ENCODE measurements around the gene CHD5.

The CHD5 gene

GRCh38 chr1:6104631-6105030 lies 75.5 kb downstream of the CHD5 start:
- peaks cover 16% of the 10 kb centered on the region for H4K20me1 ChIP-seq
- H3K27me3 ChIP-seq = no peaks in the 10 kb centered on the region
- H3K4me2 ChIP-seq = no peak overlapping the region
- H3K4me1 ChIP-seq = peaks cover 46% of the 10 kb centered on the region
- no peak for TF ChIP-seq Cebpa-rat (IDR thresholded peaks at IDR 0.05)
- H3K4me3 ChIP-seq = no peak overlapping the region
- no peak overlapping the region for H3K9ac ChIP-seq
- H3K9me3 ChIP-seq = no peaks in the 10 kb centered on the region
- H3K36me3 ChIP-seq = peaks cover 3% of the 10 kb centered on the region; the same call in 1 of the 2 replicates
- no peak overlapping the region for H3K27ac ChIP-seq

GRCh38 chr1:6103854-6104530 lies 76.1 kb downstream of the CHD5 start:
- peaks cover 8% of the 10 kb centered on the region for H3K36me3 ChIP-seq
- H4K20me1 ChIP-seq = peaks cover 22% of the 10 kb centered on the region
- peaks cover 45% of the 10 kb centered on the region for H3K4me1 ChIP-seq
- H3K27ac ChIP-seq = no peak overlapping the region
- H3K27me3 ChIP-seq = no peaks in the 10 kb centered on the region
- no peak overlapping the region for H3K4me2 ChIP-seq
- no peak overlapping the region for H3K4me3 ChIP-seq
- H3K9ac ChIP-seq = no peak overlapping the region
- no peak for TF ChIP-seq Cebpa-rat (IDR thresholded peaks at IDR 0.05)
- H3K9me3 ChIP-seq = no peaks in the 10 kb centered on the region

- TF ChIP-seq Cebpa-rat (IDR thresholded peaks at IDR 0.05) = no peak
- Histone ChIP-seq H3K36me3 (peaks cover 14% of the 10 kb centered on the region), H3K9ac (no peak overlapping the region), H3K4me3 (no peak overlapping the region), H3K9me3 (no peaks in the 10 kb centered on the region), H3K27me3 (no peaks in the 10 kb centered on the region), H3K4me1 (peaks cover 42% of the 10 kb centered on the region), H3K4me2 (no peak overlapping the region), H4K20me1 (peaks cover 27% of the 10 kb centered on the region), H3K27ac (no peak overlapping the region)
Measured at GRCh38 chr1:6103111-6103853, 76.8 kb downstream of the CHD5 start.

GRCh38 chr1:6102532-6102845 lies 77.6 kb downstream of the CHD5 start:
- Histone ChIP-seq H3K4me3 (no peak overlapping the region), H3K9ac (no peak overlapping the region), H3K36me3 (peaks cover 22% of the 10 kb centered on the region), H3K4me2 (peak overlapping the region; percentile 67), H4K20me1 (peaks cover 35% of the 10 kb centered on the region), H3K27me3 (no peaks in the 10 kb centered on the region), H3K4me1 (peaks cover 42% of the 10 kb centered on the region), H3K9me3 (no peaks in the 10 kb centered on the region), H3K27ac (no peak overlapping the region)
- no peak for TF ChIP-seq Cebpa-rat (IDR thresholded peaks at IDR 0.05)

- H3K9ac ChIP-seq = 0 out of 2 replicates have a peak overlapping the region, but pooled peaks have one; percentile 50
- H3K27me3 ChIP-seq = no peaks in the 10 kb centered on the region
- TF ChIP-seq Cebpa-rat (IDR thresholded peaks at IDR 0.05) = no peak
- no peak overlapping the region for H3K4me3 ChIP-seq
- H3K27ac ChIP-seq = 0 out of 2 replicates have a peak overlapping the region, but pooled peaks have one; percentile 30
- H3K9me3 ChIP-seq = no peaks in the 10 kb centered on the region
- peaks cover 42% of the 10 kb centered on the region for H3K4me1 ChIP-seq
- peaks cover 27% of the 10 kb centered on the region for H3K36me3 ChIP-seq
- H4K20me1 ChIP-seq = peaks cover 40% of the 10 kb centered on the region
- H3K4me2 ChIP-seq = peak overlapping the region; percentile 67
Measured at GRCh38 chr1:6101826-6102531, 78.1 kb downstream of the CHD5 start.

GRCh38 chr1:6100861-6101783 lies 79.0 kb downstream of the CHD5 start:
- no peak for TF ChIP-seq Cebpa-rat (IDR thresholded peaks at IDR 0.05)
- H3K9me3 ChIP-seq = no peaks in the 10 kb centered on the region
- H4K20me1 ChIP-seq = peaks cover 46% of the 10 kb centered on the region
- peaks cover 36% of the 10 kb centered on the region for H3K36me3 ChIP-seq
- H3K27me3 ChIP-seq = no peaks in the 10 kb centered on the region
- H3K4me3 ChIP-seq = no peak overlapping the region
- peaks cover 42% of the 10 kb centered on the region for H3K4me1 ChIP-seq
- no peak overlapping the region for H3K27ac ChIP-seq
- H3K9ac ChIP-seq = no peak overlapping the region
- peak overlapping the region; percentile 39; the same call in 1 of the 2 replicates for H3K4me2 ChIP-seq

- H3K9ac ChIP-seq = no peak overlapping the region
- no peak overlapping the region for H3K4me3 ChIP-seq
Measured at GRCh38 chr1:6099787-6100765, 80.0 kb downstream of the CHD5 start.

GRCh38 chr1:6099297-6099696 lies 80.8 kb downstream of the CHD5 start:
- no peaks in the 10 kb centered on the region for H3K9me3 ChIP-seq
- peaks cover 32% of the 10 kb centered on the region for H3K4me1 ChIP-seq
- H3K36me3 ChIP-seq = peaks cover 48% of the 10 kb centered on the region
- H3K9ac ChIP-seq = no peak overlapping the region
- H4K20me1 ChIP-seq = peaks cover 54% of the 10 kb centered on the region
- H3K27me3 ChIP-seq = no peaks in the 10 kb centered on the region
- no peak overlapping the region for H3K4me2 ChIP-seq
- no peak overlapping the region for H3K27ac ChIP-seq
- TF ChIP-seq Cebpa-rat (IDR thresholded peaks at IDR 0.05) = no peak
- H3K4me3 ChIP-seq = no peak overlapping the region

More at GRCh38 chr1:6099787-6100765, 80.0 kb downstream of the CHD5 start:
- Histone ChIP-seq H3K27me3 (no peaks in the 10 kb centered on the region), H3K9me3 (no peaks in the 10 kb centered on the region), H4K20me1 (peaks cover 47% of the 10 kb centered on the region), H3K27ac (no peak overlapping the region), H3K36me3 (peaks cover 41% of the 10 kb centered on the region), H3K4me1 (peaks cover 32% of the 10 kb centered on the region), H3K4me2 (no peak overlapping the region)
- no peak for TF ChIP-seq Cebpa-rat (IDR thresholded peaks at IDR 0.05)
